PFSK-1 (cell line): ENCODE results near the gene PLCXD1.

ENCODE experiments used
- FOXP2 ChIP-seq: optimal IDR thresholded peaks from 2 replicates; pipeline ENCODE3; 2011; ENCODE audit warnings: borderline replicate concordance, control low read depth, inconsistent platforms; ENCODE audit not compliant: insufficient read depth; ENCODE audit errors: extremely low read length, extremely low read depth
- POLR2AphosphoS5 ChIP-seq: IDR thresholded peaks from 2 replicates; pipeline ENCODE4 v1.6.1; 2012; ENCODE audit warnings: low read depth, mild to moderate bottlenecking, control low read depth, low read length, moderate library complexity
- SIN3A ChIP-seq: IDR thresholded peaks from 2 replicates; pipeline ENCODE4 v1.6.1; 2012; ENCODE audit warnings: mild to moderate bottlenecking, low read length, moderate library complexity, borderline replicate concordance; ENCODE audit not compliant: insufficient read depth
- TAF1 ChIP-seq: IDR thresholded peaks from 2 replicates; pipeline ENCODE4 v1.6.1; 2012; ENCODE audit warnings: low read length, control low read depth, borderline replicate concordance; ENCODE audit not compliant: insufficient read depth
- TF ChIP-seq, protein P1 (sequence below), 2 experiments: IDR thresholded peaks; 2 replicates each; pipeline versions ENCODE4 v1.6.1 to v1.8.0; 2011 to 2012; ENCODE audit warnings: low read depth in 2 of 2, low read length in 2 of 2, control low read depth in 1 of 2, inconsistent platforms in 1 of 2, mild to moderate bottlenecking in 1 of 2, moderate library complexity in 1 of 2; ENCODE audit not compliant: insufficient read depth in 1 of 2

PLCXD1 gene

GRCh38 chrX:337331-337831 lies 56.2 kb downstream of the PLCXD1 start:
- TF ChIP-seq SIN3A = no peak
- TF ChIP-seq TAF1 = no peak
- TF ChIP-seq, protein P1, sequence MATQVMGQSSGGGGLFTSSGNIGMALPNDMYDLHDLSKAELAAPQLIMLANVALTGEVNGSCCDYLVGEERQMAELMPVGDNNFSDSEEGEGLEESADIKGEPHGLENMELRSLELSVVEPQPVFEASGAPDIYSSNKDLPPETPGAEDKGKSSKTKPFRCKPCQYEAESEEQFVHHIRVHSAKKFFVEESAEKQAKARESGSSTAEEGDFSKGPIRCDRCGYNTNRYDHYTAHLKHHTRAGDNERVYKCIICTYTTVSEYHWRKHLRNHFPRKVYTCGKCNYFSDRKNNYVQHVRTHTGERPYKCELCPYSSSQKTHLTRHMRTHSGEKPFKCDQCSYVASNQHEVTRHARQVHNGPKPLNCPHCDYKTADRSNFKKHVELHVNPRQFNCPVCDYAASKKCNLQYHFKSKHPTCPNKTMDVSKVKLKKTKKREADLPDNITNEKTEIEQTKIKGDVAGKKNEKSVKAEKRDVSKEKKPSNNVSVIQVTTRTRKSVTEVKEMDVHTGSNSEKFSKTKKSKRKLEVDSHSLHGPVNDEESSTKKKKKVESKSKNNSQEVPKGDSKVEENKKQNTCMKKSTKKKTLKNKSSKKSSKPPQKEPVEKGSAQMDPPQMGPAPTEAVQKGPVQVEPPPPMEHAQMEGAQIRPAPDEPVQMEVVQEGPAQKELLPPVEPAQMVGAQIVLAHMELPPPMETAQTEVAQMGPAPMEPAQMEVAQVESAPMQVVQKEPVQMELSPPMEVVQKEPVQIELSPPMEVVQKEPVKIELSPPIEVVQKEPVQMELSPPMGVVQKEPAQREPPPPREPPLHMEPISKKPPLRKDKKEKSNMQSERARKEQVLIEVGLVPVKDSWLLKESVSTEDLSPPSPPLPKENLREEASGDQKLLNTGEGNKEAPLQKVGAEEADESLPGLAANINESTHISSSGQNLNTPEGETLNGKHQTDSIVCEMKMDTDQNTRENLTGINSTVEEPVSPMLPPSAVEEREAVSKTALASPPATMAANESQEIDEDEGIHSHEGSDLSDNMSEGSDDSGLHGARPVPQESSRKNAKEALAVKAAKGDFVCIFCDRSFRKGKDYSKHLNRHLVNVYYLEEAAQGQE (IDR thresholded peaks at IDR 0.05; ENCODE audit: insufficient read depth in 1 of 2, low read depth in 2 of 2, low read length in 2 of 2) = no peak
- TF ChIP-seq FOXP2 = no peak
- no peak for TF ChIP-seq POLR2AphosphoS5

GRCh38 chrX:338281-338835 lies 57.2 kb downstream of the PLCXD1 start:
- no peak for TF ChIP-seq SIN3A
- TF ChIP-seq TAF1 = no peak
- no peak for TF ChIP-seq FOXP2
- no peak for TF ChIP-seq POLR2AphosphoS5
- TF ChIP-seq, protein P1 (IDR thresholded peaks at IDR 0.05; ENCODE audit: insufficient read depth in 1 of 2, low read depth in 2 of 2, low read length in 2 of 2) = no peak

GRCh38 chrX:338836-339400 lies 57.7 kb downstream of the PLCXD1 start:
- no peak for TF ChIP-seq POLR2AphosphoS5
- TF ChIP-seq SIN3A = no peak
- TF ChIP-seq, protein P1 (IDR thresholded peaks at IDR 0.05; ENCODE audit: insufficient read depth in 1 of 2, low read depth in 2 of 2, low read length in 2 of 2) = no peak
- no peak for TF ChIP-seq TAF1
- TF ChIP-seq FOXP2 = no peak

- TF ChIP-seq, protein P1 (IDR thresholded peaks at IDR 0.05; ENCODE audit: insufficient read depth in 1 of 2, low read depth in 2 of 2, low read length in 2 of 2) = no peak
- TF ChIP-seq SIN3A (no peak), POLR2AphosphoS5 (no peak), TAF1 (no peak), FOXP2 (no peak)
Measured at GRCh38 chrX:340121-340520, 58.9 kb downstream of the PLCXD1 start.
